Measurements from ENCODE around the gene MTCL1. TPM values are rescaled to one million over a fixed set of nuclear protein-coding genes. Genes with fewer than 3 reads are reported as not detected.

The MTCL1 gene
- polyA plus RNA-seq, 3 donors = not detected

DNA sequence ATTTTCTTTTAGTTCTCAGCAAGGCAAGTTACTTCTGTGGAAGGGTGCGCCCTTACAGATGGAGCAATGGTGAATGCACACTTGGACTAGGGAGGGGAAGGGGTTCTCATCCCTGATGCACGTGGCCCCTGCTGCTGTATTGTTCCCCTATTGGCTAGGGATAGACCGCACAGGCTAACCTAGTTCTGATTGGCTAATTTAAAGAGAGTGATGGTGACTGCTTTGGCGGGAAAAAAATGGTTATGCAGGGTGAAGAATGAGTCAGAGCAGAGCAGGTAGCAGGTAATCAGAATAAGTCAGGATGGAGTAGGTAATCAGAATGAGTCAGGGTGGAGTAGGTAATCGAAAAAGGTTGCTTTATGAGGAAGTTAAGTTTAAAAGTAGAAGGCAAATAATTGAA lies 171.5 kb downstream of the MTCL1 start:
- no peaks in the 10 kb centered on the region for H3K36me3 Mint-ChIP-seq
- H3K9me3 ChIP-seq (replicated peaks in 1 of 2; ENCODE audit: control insufficient read depth in 1 of 2, insufficient read depth in 1 of 2, low read length in 2 of 2) = peaks cover 0 to 4% of the 10 kb centered on the region in 2 donors
- 94% methylated on average over 4 of the region's 5 CpGs for WGBS (ENCODE audit: insufficient coverage)
- intact Hi-C loops (cut with micrococcal nuclease) = no loop called here
- DNase-seq = no peak
- no peak overlapping the region for H3K9ac ChIP-seq (ENCODE audit: insufficient read depth, low read length, poor library complexity, severe bottlenecking)
- H3K4me1 ChIP-seq (ENCODE audit: control insufficient read depth in 1 of 2, insufficient read depth in 2 of 2, low read length in 2 of 2) = no peaks in the 10 kb centered on the region
- H3K4me3 Mint-ChIP-seq = no peak overlapping the region
- no peak overlapping the region for H3K4me2 ChIP-seq (replicated peaks; ENCODE audit: extremely low read depth, low read length, poor library complexity, severe bottlenecking)
- no peaks in the 10 kb centered on the region for H3K4me1 Mint-ChIP-seq
- H4K20me1 ChIP-seq (ENCODE audit: insufficient read depth, low read length) = no peaks in the 10 kb centered on the region
- no peaks in the 10 kb centered on the region for H3K36me3 ChIP-seq (replicated peaks in 1 of 2; ENCODE audit: control insufficient read depth in 1 of 2, insufficient read depth in 2 of 2, low read length in 2 of 2)
- H3K79me2 ChIP-seq (ENCODE audit: insufficient read depth, low read length) = no peaks in the 10 kb centered on the region
- H3K27ac Mint-ChIP-seq = no peak overlapping the region
- peaks cover 0 to 7% (median 5%) of the 10 kb centered on the region in 3 donors for H3K27me3 Mint-ChIP-seq (ENCODE audit: low read depth in 3 of 3)
- TF ChIP-seq CTCF (IDR thresholded peaks at IDR 0.05) = no peak
- H2AFZ ChIP-seq (ENCODE audit: insufficient read depth, low read depth, low read length, poor library complexity, severe bottlenecking) = no peak overlapping the region
- H3K9me3 Mint-ChIP-seq = peaks cover 0 to 8% (median 4%) of the 10 kb centered on the region in 7 donors
- no peaks in the 10 kb centered on the region for H3K27me3 ChIP-seq (ENCODE audit: control insufficient read depth in 2 of 2, insufficient read depth in 2 of 2, low read length in 2 of 2)
- H3K27ac ChIP-seq (ENCODE audit: low read depth in 1 of 2, low read length in 2 of 2) = no peak overlapping the region
- no peak overlapping the region for H3K4me3 ChIP-seq (replicated peaks in 1 of 3; ENCODE audit: low read depth in 2 of 3, low read length in 3 of 3)

DNA sequence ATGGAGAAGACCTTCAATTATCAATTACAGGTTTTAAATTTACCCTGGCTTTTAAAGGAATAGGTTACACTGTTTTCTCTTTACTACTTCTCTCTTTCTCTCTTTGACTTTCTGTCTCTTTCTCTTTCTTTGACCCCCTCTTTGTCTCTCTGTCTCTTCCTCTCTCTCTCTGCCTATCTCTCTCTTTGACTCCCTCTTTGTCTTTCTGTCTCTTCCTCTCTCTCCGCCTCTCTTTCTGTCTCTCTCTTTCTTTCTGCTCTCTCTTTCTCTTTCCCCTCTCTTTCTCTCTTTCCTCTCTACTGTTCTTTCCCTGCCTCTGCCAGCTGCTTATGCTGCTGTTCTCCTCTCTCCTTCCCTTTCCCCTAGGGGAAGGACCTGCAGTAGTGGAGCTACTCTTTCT lies 175.7 kb downstream of the MTCL1 start:
- TF ChIP-seq CTCF (IDR thresholded peaks at IDR 0.05) = no peak
- Histone ChIP-seq H4K20me1 (ENCODE audit: insufficient read depth, low read length) (no peaks in the 10 kb centered on the region), H3K27me3 (ENCODE audit: control insufficient read depth in 2 of 2, insufficient read depth in 2 of 2, low read length in 2 of 2) (no peaks in the 10 kb centered on the region), H3K79me2 (ENCODE audit: insufficient read depth, low read length) (no peaks in the 10 kb centered on the region), H3K4me2 (replicated peaks; ENCODE audit: extremely low read depth, low read length, poor library complexity, severe bottlenecking) (no peak overlapping the region), H3K27ac (ENCODE audit: low read depth in 1 of 2, low read length in 2 of 2) (no peak overlapping the region), H3K9me3 (replicated peaks in 1 of 2; ENCODE audit: control insufficient read depth in 1 of 2, insufficient read depth in 1 of 2, low read length in 2 of 2) (peaks cover 10 to 14% of the 10 kb centered on the region in 2 donors), H3K9ac (ENCODE audit: insufficient read depth, low read length, poor library complexity, severe bottlenecking) (no peak overlapping the region), H3K4me3 (replicated peaks in 1 of 3; ENCODE audit: low read depth in 2 of 3, low read length in 3 of 3) (no peak overlapping the region), H3K4me1 (ENCODE audit: control insufficient read depth in 1 of 2, insufficient read depth in 2 of 2, low read length in 2 of 2) (no peaks in the 10 kb centered on the region), H2AFZ (ENCODE audit: insufficient read depth, low read depth, low read length, poor library complexity, severe bottlenecking) (no peak overlapping the region), H3K36me3 (replicated peaks in 1 of 2; ENCODE audit: control insufficient read depth in 1 of 2, insufficient read depth in 2 of 2, low read length in 2 of 2) (no peaks in the 10 kb centered on the region)
- no peak for DNase-seq
- H3K27ac Mint-ChIP-seq = no peak overlapping the region
- intact Hi-C loops (cut with micrococcal nuclease) = no loop called here
- no peak overlapping the region for H3K4me3 Mint-ChIP-seq
- 100% methylated on average over 1 of the region's 1 CpG for WGBS (ENCODE audit: insufficient coverage)
- no peaks in the 10 kb centered on the region for H3K36me3 Mint-ChIP-seq
- H3K4me1 Mint-ChIP-seq = no peaks in the 10 kb centered on the region
- H3K9me3 Mint-ChIP-seq = peaks cover 9 to 30% (median 19%) of the 10 kb centered on the region in 7 donors
- peaks cover 0 to 11% (median 4%) of the 10 kb centered on the region in 3 donors for H3K27me3 Mint-ChIP-seq (ENCODE audit: low read depth in 3 of 3)

Small RNA genes lying within 50 kb of the gene (small RNA-seq; reads per million reads assigned to genes)
- not detected for gene RF00019 (ENCODE audit: insufficient read length, low read depth)

Other genes with a start within 250 kb of the MTCL1 start
- 10 to 100 TPM in 1 of 3 donors, under 1 TPM in 2; 0.15 to 22.1 (median 0.16) TPM for gene RAB12, start 96.1 kb upstream of the MTCL1 start, polyA plus RNA-seq